Progenitor cell of endocrine pancreas (in vitro differentiated cells): ENCODE measurements around the gene SPEG. TPM values are rescaled to one million over a fixed set of nuclear protein-coding genes. Genes with fewer than 3 reads are reported as not detected.

Source experiments
- DNase-seq: peaks from one replicate; pipeline ENCODE4 v3.0.0; 2021; ENCODE audit warnings: low spot score; ENCODE audit not compliant: unreplicated experiment
- H3K27ac Mint-ChIP-seq: 2 replicates; pipeline ENCODE4 v1.8.0; 2021; ENCODE audit warnings: mild to moderate bottlenecking, moderate library complexity, mixed read lengths
- H3K27me3 Mint-ChIP-seq: 2 replicates; pipeline ENCODE4 v1.8.0; 2021; ENCODE audit warnings: mixed read lengths
- H3K36me3 Mint-ChIP-seq: 2 replicates; pipeline ENCODE4 v1.8.0; 2022; ENCODE audit warnings: mixed read lengths; ENCODE audit not compliant: insufficient read depth
- H3K4me1 Mint-ChIP-seq: 2 replicates; pipeline ENCODE4 v1.8.0; 2021; ENCODE audit warnings: low read depth, mixed read lengths
- H3K4me3 Mint-ChIP-seq: 2 replicates; pipeline ENCODE4 v1.8.0; 2021; ENCODE audit warnings: low read depth, mild to moderate bottlenecking, moderate library complexity, mixed read lengths
- H3K9me3 Mint-ChIP-seq: 2 replicates; pipeline ENCODE4 v1.8.0; 2021; ENCODE audit warnings: low read depth, mixed read lengths
- CTCF ChIP-seq: fragments of 200-600 bp; sonication (generic); IDR thresholded peaks from one replicate; pipeline ENCODE4 v1.5.0; 2021; ENCODE audit warnings: antibody characterized with exemption, mild to moderate bottlenecking; ENCODE audit not compliant: unreplicated experiment
- total RNA-seq: library from RNA; stranded (reverse); gene quantifications from 2 replicates; pipeline ENCODE4 v1.2.1, GENCODE V29; 2021

Gene SPEG
- total RNA-seq, 1 donor from 2014 or later = 15.1 TPM

GRCh38 chr2:219521066-219521880 lies 86.6 kb downstream of the SPEG start:
- H3K9me3 Mint-ChIP-seq = no peaks in the 10 kb centered on the region
- H3K4me3 Mint-ChIP-seq = peak overlapping the region; percentile 3
- peaks cover 49% of the 10 kb centered on the region for H3K4me1 Mint-ChIP-seq
- H3K36me3 Mint-ChIP-seq = no peaks in the 10 kb centered on the region
- peak; percentile 70 for TF ChIP-seq CTCF
- H3K27ac Mint-ChIP-seq = peak overlapping the region; percentile 45
- DNase-seq = no peak
- peaks cover 62% of the 10 kb centered on the region for H3K27me3 Mint-ChIP-seq

GRCh38 chr2:219522111-219523030 lies 87.7 kb downstream of the SPEG start:
- Mint-ChIP-seq H3K27ac (peak overlapping the region; percentile 8), H3K9me3 (no peaks in the 10 kb centered on the region), H3K27me3 (peaks cover 59% of the 10 kb centered on the region), H3K4me1 (peaks cover 53% of the 10 kb centered on the region), H3K4me3 (no peak overlapping the region), H3K36me3 (no peaks in the 10 kb centered on the region)
- no peak for TF ChIP-seq CTCF
- no peak for DNase-seq

GRCh38 chr2:219523031-219523671 lies 88.5 kb downstream of the SPEG start:
- Mint-ChIP-seq H3K4me3 (no peak overlapping the region), H3K36me3 (no peaks in the 10 kb centered on the region), H3K4me1 (peaks cover 45% of the 10 kb centered on the region), H3K27ac (no peak overlapping the region), H3K27me3 (peaks cover 58% of the 10 kb centered on the region), H3K9me3 (no peaks in the 10 kb centered on the region)
- no peak for DNase-seq
- TF ChIP-seq CTCF = peak; percentile 11

GRCh38 chr2:219524817-219525216 lies 90.2 kb downstream of the SPEG start:
- Mint-ChIP-seq H3K9me3 (no peaks in the 10 kb centered on the region), H3K4me3 (no peak overlapping the region), H3K27me3 (peaks cover 64% of the 10 kb centered on the region), H3K36me3 (no peaks in the 10 kb centered on the region), H3K27ac (no peak overlapping the region), H3K4me1 (peaks cover 40% of the 10 kb centered on the region)
- no peak for TF ChIP-seq CTCF
- no peak for DNase-seq
